H1 (cell line): ENCODE results near the gene CAMTA1. TPM values are rescaled to one million over a fixed set of nuclear protein-coding genes. Genes with fewer than 3 reads are reported as not detected.

Source experiments
- CTCF ChIA-PET: fragments of 300-600 bp; sonication (Branson Sonifier 250); formaldehyde crosslinking; loops from one replicate; lab custom pipeline; 2021; ENCODE audit not compliant: partially characterized antibody; lab: Charles Lee
- POLR2A ChIA-PET: fragments of 300-600 bp; sonication (Branson Sonifier 250); formaldehyde crosslinking; loops from one replicate; lab custom pipeline; 2021; ENCODE audit warnings: inconsistent platforms; ENCODE audit not compliant: partially characterized antibody; lab: Charles Lee
- DNase-seq, 2 experiments: peaks; one replicate each; pipeline versions ENCODE4 v3.0.0 to v3.0.0-alpha.2; 2010 to 2022; ENCODE audit warnings: low spot score in 2 of 2, low read depth in 1 of 2, mixed read lengths in 1 of 2
- FAIRE-seq: peaks from 2 replicates; lab custom pipeline; 2011; peaks lifted over from hg19 to GRCh38; lab: Jason Lieb, UNC
- H2AFZ ChIP-seq: 2 replicates; pipeline ENCODE4 v1.8.1; 2012; ENCODE audit warnings: low read length, inconsistent platforms
- H2AK5ac ChIP-seq: 2 replicates; pipeline ENCODE4 v1.6.1; 2013; ENCODE audit warnings: low read depth, low read length
- H2BK120ac ChIP-seq: replicated peaks from 2 replicates; pipeline ENCODE3; 2013; ENCODE audit warnings: low read depth, low read length, inconsistent platforms
- H2BK12ac ChIP-seq: 2 replicates; pipeline ENCODE4 v1.6.1; 2013; ENCODE audit warnings: low read depth, low read length
- H2BK15ac ChIP-seq: 2 replicates; pipeline ENCODE4 v1.6.1; 2013; ENCODE audit warnings: low read length
- H2BK20ac ChIP-seq: 2 replicates; pipeline ENCODE4 v1.6.1; 2013; ENCODE audit warnings: low read length
- H2BK5ac ChIP-seq: 2 replicates; pipeline ENCODE4 v1.6.1; 2013; ENCODE audit warnings: low read depth, low read length
- H3K14ac ChIP-seq: 2 replicates; pipeline ENCODE4 v1.6.1; 2013; ENCODE audit warnings: inconsistent platforms; ENCODE audit not compliant: insufficient read length
- H3K18ac ChIP-seq: 2 replicates; pipeline ENCODE4 v1.6.1; 2013; ENCODE audit warnings: low read length; ENCODE audit errors: extremely low read depth
- H3K23ac ChIP-seq: 2 replicates; pipeline ENCODE4 v1.6.1; 2013; ENCODE audit warnings: inconsistent platforms; ENCODE audit not compliant: insufficient read length
- H3K23me2 ChIP-seq: 2 replicates; pipeline ENCODE4 v1.6.1; 2013; ENCODE audit warnings: low read depth, low read length
- H3K27ac ChIP-seq: 2 replicates; pipeline ENCODE4 v1.6.1; 2011; ENCODE audit warnings: low read depth, low read length, inconsistent platforms
- H3K27me3 ChIP-seq, 4 experiments: replicated peaks in 1 of 4; 1 replicate in 1 of 4; 2 replicates in 3 of 4; pipeline versions ENCODE4 v1.6.1 to v1.8.1; 2011 to 2013; ENCODE audit warnings: low read length in 3 of 4, mild to moderate bottlenecking in 3 of 4, inconsistent platforms in 2 of 4, mixed read lengths in 2 of 4, moderate library complexity in 1 of 4; ENCODE audit not compliant: control insufficient read depth in 3 of 4, insufficient read depth in 3 of 4; ENCODE audit errors: extremely low read depth in 1 of 4
- H3K36me3 ChIP-seq, 4 experiments: 2 replicates each; pipeline versions ENCODE4 v1.6.1 to v1.8.1; 2011 to 2013; ENCODE audit warnings: mild to moderate bottlenecking in 4 of 4, low read length in 3 of 4, moderate library complexity in 2 of 4, control low read depth in 1 of 4, inconsistent platforms in 1 of 4; ENCODE audit not compliant: insufficient read depth in 4 of 4, control insufficient read depth in 2 of 4
- H3K4ac ChIP-seq: replicated peaks from 2 replicates; pipeline ENCODE3; 2013; ENCODE audit warnings: low read length, low read depth, mixed read lengths, inconsistent platforms; ENCODE audit not compliant: insufficient read length
- H3K4me1 ChIP-seq, 4 experiments: replicated peaks in 1 of 4; 1 replicate in 1 of 4; 2 replicates in 3 of 4; pipeline versions ENCODE4 v1.6.1 to v1.8.1; 2011 to 2013; ENCODE audit warnings: low read length in 3 of 4, inconsistent platforms in 2 of 4, mixed read lengths in 1 of 4; ENCODE audit not compliant: insufficient read depth in 4 of 4, control insufficient read depth in 3 of 4
- H3K4me2 ChIP-seq, 2 experiments: 2 replicates each; pipeline versions ENCODE4 v1.6.1 to v1.8.1; 2011 to 2013; ENCODE audit warnings: low read depth in 2 of 2, low read length in 2 of 2, control low read depth in 1 of 2, inconsistent platforms in 1 of 2, mild to moderate bottlenecking in 1 of 2; ENCODE audit not compliant: insufficient read depth in 1 of 2
- H3K4me3 ChIP-seq, 4 experiments: fragments of 200-600, 300-600 bp in 1 of 4; sonication (generic), shearing (Covaris generic), sonication (Bioruptor Twin) in 1 of 4; 2 replicates each; pipeline versions ENCODE4 v1.5.1 to v1.8.1; 2011 to 2016; ENCODE audit warnings: low read length in 4 of 4, low read depth in 3 of 4, control low read depth in 2 of 4, inconsistent platforms in 2 of 4, mild to moderate bottlenecking in 2 of 4, mixed read lengths in 1 of 4, moderate library complexity in 1 of 4; ENCODE audit not compliant: insufficient read depth in 2 of 4; ENCODE audit errors: extremely low read depth in 1 of 4
- H3K56ac ChIP-seq: replicated peaks from 2 replicates; pipeline ENCODE3; 2013; ENCODE audit warnings: low read depth, mild to moderate bottlenecking, mixed read lengths, low read length, inconsistent platforms; ENCODE audit not compliant: insufficient read length
- H3K79me1 ChIP-seq: 2 replicates; pipeline ENCODE4 v1.6.1; 2013; ENCODE audit warnings: low read depth, low read length, control low read depth
- H3K79me2 ChIP-seq, 2 experiments: 2 replicates each; pipeline versions ENCODE4 v1.6.1 to v1.8.1; 2012 to 2013; ENCODE audit warnings: low read length in 2 of 2, mild to moderate bottlenecking in 2 of 2, inconsistent platforms in 1 of 2; ENCODE audit not compliant: insufficient read depth in 2 of 2, control insufficient read depth in 1 of 2
- H3K9ac ChIP-seq, 4 experiments: replicated peaks in 1 of 4; 1 replicate in 1 of 4; 2 replicates in 3 of 4; pipeline versions ENCODE4 v1.6.1 to v1.8.1; 2011 to 2013; ENCODE audit warnings: low read depth in 3 of 4, low read length in 3 of 4, control low read depth in 2 of 4, mild to moderate bottlenecking in 2 of 4, moderate library complexity in 2 of 4, inconsistent platforms in 1 of 4; ENCODE audit errors: extremely low read depth in 1 of 4
- H3K9me3 ChIP-seq, 2 experiments: 2 replicates each; pipeline versions ENCODE4 v1.6.1 to v1.8.1; 2012 to 2013; ENCODE audit warnings: mild to moderate bottlenecking in 2 of 2, moderate library complexity in 2 of 2, control low read depth in 1 of 2, inconsistent platforms in 1 of 2, low read depth in 1 of 2, low read length in 1 of 2, mixed read lengths in 1 of 2; ENCODE audit not compliant: insufficient read depth in 2 of 2
- H4K20me1 ChIP-seq, 2 experiments: replicated peaks in 1 of 2; 2 replicates each; pipeline versions ENCODE3 to v1.8.1; 2011 to 2013; ENCODE audit warnings: inconsistent platforms in 2 of 2, low read length in 2 of 2, mild to moderate bottlenecking in 1 of 2; ENCODE audit not compliant: insufficient read depth in 2 of 2, control insufficient read depth in 1 of 2
- H4K5ac ChIP-seq: 2 replicates; pipeline ENCODE4 v1.6.1; 2013; ENCODE audit warnings: low read length, low read depth, mixed read lengths, inconsistent platforms; ENCODE audit not compliant: insufficient read length
- H4K8ac ChIP-seq: 2 replicates; pipeline ENCODE4 v1.8.0; 2013; ENCODE audit warnings: mild to moderate bottlenecking, moderate library complexity, low read length, inconsistent platforms; ENCODE audit not compliant: insufficient read depth; ENCODE audit errors: extremely low read depth
- H4K91ac ChIP-seq: replicated peaks from 2 replicates; pipeline ENCODE3; 2013; ENCODE audit warnings: low read length, mixed read lengths, inconsistent platforms; ENCODE audit not compliant: insufficient read length
- ASH2L ChIP-seq: fragments of 200-600, 300-600 bp; sonication (generic); IDR thresholded peaks from one replicate; pipeline ENCODE4 v1.7.1; 2017; ENCODE audit warnings: low read length
- ATF3 ChIP-seq: IDR thresholded peaks from 2 replicates; pipeline ENCODE4 v1.6.1; 2011; ENCODE audit warnings: low read depth, mild to moderate bottlenecking, low read length; ENCODE audit not compliant: insufficient read depth
- CHD1 ChIP-seq: IDR thresholded peaks from 2 replicates; pipeline ENCODE4 v1.6.1; 2012; ENCODE audit warnings: low read depth, low read length, improper control_type of control experiment
- CHD2 ChIP-seq: IDR thresholded peaks from 2 replicates; pipeline ENCODE4 v1.6.1; 2012; ENCODE audit warnings: low read length, improper control_type of control experiment
- HDAC6 ChIP-seq: IDR thresholded peaks from one replicate; pipeline ENCODE4 v1.7.1; 2012; ENCODE audit warnings: low read depth, mild to moderate bottlenecking, inconsistent platforms, low read length, moderate library complexity
- NANOG ChIP-seq: IDR thresholded peaks from 2 replicates; pipeline ENCODE4 v1.6.1; 2011; ENCODE audit warnings: low read length, low read depth, mild to moderate bottlenecking, inconsistent platforms; ENCODE audit not compliant: insufficient read depth, poor library complexity, severe bottlenecking
- RAD21 ChIP-seq, 2 experiments: IDR thresholded peaks in 1 of 2; conservative IDR thresholded peaks in 1 of 2; 2 replicates each; pipeline ENCODE4 v1.6.1; 2011; ENCODE audit warnings: low read depth in 2 of 2, low read length in 2 of 2, improper control_type of control experiment in 1 of 2, inconsistent platforms in 1 of 2, mild to moderate bottlenecking in 1 of 2, moderate library complexity in 1 of 2
- SAP30 ChIP-seq: fragments of 300-600 bp; sonication (generic); IDR thresholded peaks from 2 replicates; pipeline ENCODE4 v1.7.1; 2012; ENCODE audit warnings: low read length, moderate library complexity, mild to moderate bottlenecking, inconsistent platforms; ENCODE audit not compliant: insufficient read depth, insufficient replicate concordance
- SIRT6 ChIP-seq: IDR thresholded peaks from one replicate; pipeline ENCODE4 v1.7.1; 2012; ENCODE audit warnings: low read length, inconsistent platforms
- SIX5 ChIP-seq: IDR thresholded peaks from 2 replicates; pipeline ENCODE4 v1.6.1; 2011; ENCODE audit warnings: mild to moderate bottlenecking, low read depth, low read length
- SRF ChIP-seq: IDR thresholded peaks from 2 replicates; pipeline ENCODE4 v1.6.1; 2011; ENCODE audit warnings: mild to moderate bottlenecking, low read depth, low read length, moderate library complexity
- SUZ12 ChIP-seq: fragments of 200-600 bp; sonication (generic); IDR thresholded peaks from 2 replicates; pipeline ENCODE4 v1.6.1; 2012; ENCODE audit warnings: mild to moderate bottlenecking, inconsistent platforms, low read length, moderate library complexity, mixed read lengths
- TCF12 ChIP-seq: IDR thresholded peaks from 2 replicates; pipeline ENCODE4 v1.6.1; 2011; ENCODE audit warnings: low read depth, mild to moderate bottlenecking, low read length
- WGBS, 2 experiments: shearing (Covaris generic) in 1 of 2; methylation state at CpG; one replicate each; pipeline versions ENCODE4 v1.1.6 to v1.1.7; 2013 to 2015; ENCODE audit warnings: low lambda C conversion rate in 2 of 2, mixed read lengths in 2 of 2, inconsistent platforms in 1 of 2, low coverage in 1 of 2, missing lambda C conversion rate in 1 of 2; ENCODE audit not compliant: insufficient replicate concordance in 2 of 2, insufficient coverage in 1 of 2, insufficient read length in 1 of 2; ENCODE audit errors: extremely low coverage in 1 of 2, missing lambda C conversion rate in 1 of 2; 5-methylcytosine and 5-hydroxymethylcytosine counted together
- polyA plus RNA-seq, 7 experiments: library from polyadenylated mRNA; depleted of rRNA in 3 of 7; stranded (reverse) in 5 of 7; unstranded in 2 of 7; fragments of >200 nt in 5 of 7; fragments of 200-250 nt in 2 of 7; gene quantifications; 1 replicate in 5 of 7; 2 replicates in 1 of 7; 4 replicates in 1 of 7; pipeline versions ENCODE4 v1.2.1 to v1.2.3, GENCODE V29; 2011 to 2013; ENCODE audit warnings: missing spikeins in 2 of 7, mixed read lengths in 2 of 7
- total RNA-seq: library from RNA; stranded (reverse); fragmentation: NEBNext Ultra II Directional; extraction: Animal tissue kit (Norgen Biotek cat#: 25700); gene quantifications from 2 replicates; pipeline ENCODE4 v1.2.1, GENCODE V29; 2021
- TF ChIP-seq, protein P1 (sequence below): IDR thresholded peaks from 2 replicates; pipeline ENCODE4 v1.6.1; 2012; ENCODE audit warnings: inconsistent platforms

Gene CAMTA1
- total and polyA plus RNA-seq, 2 of the 8 experiments (the other 6 are each of a cell fraction or from before 2014, with no cell fraction given), result 65.0 to 119 TPM

DNA sequence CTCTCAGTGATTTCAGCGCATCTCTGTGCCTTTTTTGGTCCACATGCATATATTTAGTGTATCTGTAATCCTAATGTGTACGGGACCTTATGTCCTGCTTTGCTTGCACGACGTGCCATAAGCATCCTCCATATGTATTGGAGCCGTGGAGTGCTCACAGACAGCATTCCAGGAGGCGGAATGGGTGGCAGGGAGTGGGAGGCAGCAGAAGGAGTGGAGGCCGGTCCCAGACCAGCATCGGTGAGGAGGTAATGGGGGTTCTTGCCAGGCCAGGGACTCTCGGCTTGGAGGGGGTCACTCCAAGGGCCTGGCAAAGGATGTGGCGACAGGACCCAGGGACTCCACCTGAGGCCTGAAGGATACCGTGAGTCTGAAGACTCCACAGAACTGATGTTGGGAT is 185.0 kb downstream of the CAMTA1 start:
- no peak overlapping the region for H4K5ac ChIP-seq
- H3K56ac ChIP-seq, result no peak overlapping the region
- no peaks in the 10 kb centered on the region for H4K20me1 ChIP-seq
- no peak overlapping the region for H3K27ac ChIP-seq
- H2AFZ ChIP-seq, result no peak overlapping the region
- H3K4me3 ChIP-seq, result no peak overlapping the region
- H3K23me2 ChIP-seq, result no peaks in the 10 kb centered on the region
- ChIA-PET CTCF (no interaction called here), POLR2A (no interaction called here)
- H3K79me2 ChIP-seq, result no peaks in the 10 kb centered on the region
- no peak overlapping the region for H3K4me2 ChIP-seq
- no peak overlapping the region for H2BK5ac ChIP-seq
- H2AK5ac ChIP-seq, result no peak overlapping the region
- H2BK12ac ChIP-seq, result no peak overlapping the region
- no peaks in the 10 kb centered on the region; a peak in 1 of 8 replicates for H3K36me3 ChIP-seq
- no peak overlapping the region for H2BK15ac ChIP-seq
- H3K4me1 ChIP-seq, result peaks cover 0 to 4% (median 1%) of the 10 kb centered on the region in 4 experiments; a peak in 1 of 7 replicates
- no peaks in the 10 kb centered on the region for H3K27me3 ChIP-seq
- no peak overlapping the region for H3K4ac ChIP-seq
- DNase-seq (no peak), FAIRE-seq (no peak)
- H3K23ac ChIP-seq, result no peak overlapping the region
- H3K9ac ChIP-seq, result no peak overlapping the region
- 93% methylated on average over 11 of the region's 11 CpGs; no CpG with 5 or more reads in 1 of the 2 experiments for WGBS, 2 experiments
- no peak overlapping the region for H4K8ac ChIP-seq
- H2BK20ac ChIP-seq, result no peak overlapping the region
- no peaks in the 10 kb centered on the region for H3K9me3 ChIP-seq
- no peak overlapping the region for H3K14ac ChIP-seq
- H3K18ac ChIP-seq, result no peak overlapping the region
- no peaks in the 10 kb centered on the region for H3K79me1 ChIP-seq
- no peak overlapping the region for H4K91ac ChIP-seq
- TF ChIP-seq SRF (no peak), CHD2 (no peak), SIRT6 (no peak), SAP30 (no peak), ATF3 (no peak), CHD1 (no peak), TCF12 (no peak), SUZ12 (no peak), ASH2L (no peak), HDAC6 (no peak), RAD21 (IDR thresholded peaks at IDR 0.05 in 1 of 2, conservative IDR thresholded peaks at IDR 0.05 in 1 of 2; ENCODE audit: low read depth in 2 of 2, low read length in 2 of 2) (no peak), SIX5 (no peak), NANOG (no peak)
- TF ChIP-seq, protein P1, sequence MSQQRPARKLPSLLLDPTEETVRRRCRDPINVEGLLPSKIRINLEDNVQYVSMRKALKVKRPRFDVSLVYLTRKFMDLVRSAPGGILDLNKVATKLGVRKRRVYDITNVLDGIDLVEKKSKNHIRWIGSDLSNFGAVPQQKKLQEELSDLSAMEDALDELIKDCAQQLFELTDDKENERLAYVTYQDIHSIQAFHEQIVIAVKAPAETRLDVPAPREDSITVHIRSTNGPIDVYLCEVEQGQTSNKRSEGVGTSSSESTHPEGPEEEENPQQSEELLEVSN, result no peak
- H2BK120ac ChIP-seq, result no peak overlapping the region
